CD4-positive, alpha-beta T cell (primary cell): Measurements from ENCODE around the gene PER3. TPM values are rescaled to one million over a fixed set of nuclear protein-coding genes. Genes with fewer than 3 reads are reported as not detected.

Source experiments
- ATAC-seq: fragments of 200-7000 bp; cut with Tn5 transposase; one replicate; pipeline ENCODE4 v1.10.0; 2022; ENCODE audit warnings: mild to moderate bottlenecking; ENCODE audit not compliant: poor library complexity
- CTCF ChIA-PET: fragments of 350-600 bp; sonication (Branson Sonifier 250); formaldehyde crosslinking; loops from one replicate; lab custom pipeline; 2021; ENCODE audit warnings: antibody characterized with exemption, inconsistent platforms; lab: Charles Lee
- POLR2A ChIA-PET: fragments of 350-600 bp; sonication (Branson Sonifier 250); formaldehyde crosslinking; loops from one replicate; lab custom pipeline; 2021; ENCODE audit warnings: antibody characterized with exemption, inconsistent platforms; lab: Charles Lee
- DNase-seq, 14 experiments: peaks; one replicate each; pipeline ENCODE4 v3.0.0-alpha.2; 2013 to 2020; ENCODE audit warnings: mixed read lengths in 2 of 14
- H3K27ac ChIP-seq, 2 donors: one replicate each; pipeline versions ENCODE4 v1.5.1 to v1.7.0; 2013; ENCODE audit warnings: low read length in 2 of 2, low read depth in 1 of 2, mild to moderate bottlenecking in 1 of 2
- H3K27me3 ChIP-seq, 2 experiments: 1 replicate in 1 of 2; 2 replicates in 1 of 2; pipeline versions ENCODE4 v1.6.1 to v1.7.0; 2013; ENCODE audit warnings: low read length in 2 of 2, control low read depth in 1 of 2, mild to moderate bottlenecking in 1 of 2, moderate library complexity in 1 of 2; ENCODE audit not compliant: insufficient read depth in 2 of 2, control insufficient read depth in 1 of 2
- H3K36me3 ChIP-seq: one replicate; pipeline ENCODE4 v1.6.1; 2013; ENCODE audit warnings: low read length, control low read depth; ENCODE audit not compliant: insufficient read depth
- H3K4me1 ChIP-seq: one replicate; pipeline ENCODE4 v1.6.1; 2013; ENCODE audit warnings: low read length, control low read depth; ENCODE audit not compliant: insufficient read depth
- H3K4me3 ChIP-seq: one replicate; pipeline ENCODE4 v1.5.1; 2013; ENCODE audit warnings: mild to moderate bottlenecking, low read length, moderate library complexity
- H3K9me3 ChIP-seq, 2 experiments: 1 replicate in 1 of 2; 2 replicates in 1 of 2; pipeline versions ENCODE4 v1.6.1 to v1.7.0; 2013; ENCODE audit warnings: low read length in 2 of 2, mild to moderate bottlenecking in 2 of 2, control low read depth in 1 of 2, moderate library complexity in 1 of 2; ENCODE audit not compliant: control insufficient read depth in 1 of 2, insufficient read depth in 1 of 2
- H3K27ac Mint-ChIP-seq: one replicate; pipeline ENCODE4 v1.8.0; 2020; ENCODE audit warnings: mixed read lengths
- H3K27me3 Mint-ChIP-seq: one replicate; pipeline ENCODE4 v1.8.0; 2021; ENCODE audit warnings: mixed read lengths
- H3K36me3 Mint-ChIP-seq: one replicate; pipeline ENCODE4 v1.8.0; 2021; ENCODE audit warnings: low read depth, mixed read lengths
- H3K4me1 Mint-ChIP-seq: one replicate; pipeline ENCODE4 v1.8.0; 2021; ENCODE audit warnings: low read depth, mixed read lengths
- H3K4me3 Mint-ChIP-seq: one replicate; pipeline ENCODE4 v1.8.0; 2020; ENCODE audit warnings: mild to moderate bottlenecking, mixed read lengths
- H3K9me3 Mint-ChIP-seq: one replicate; pipeline ENCODE4 v1.8.0; 2020; ENCODE audit warnings: mixed read lengths
- CTCF ChIP-seq: fragments of 200-600 bp; IDR thresholded peaks from one replicate; pipeline ENCODE4 v1.8.0; 2022; ENCODE audit warnings: antibody characterized with exemption, mild to moderate bottlenecking
- intact Hi-C, 2 experiments: fragments of 100-400 bp; cut with DNase I in 1 of 2; cut with micrococcal nuclease in 1 of 2; formaldehyde crosslinking; loops; one replicate each; pipeline versions ENCODE4 v1.15.1 to v1.9.0; 2023 to 2025; cut with DNase I, micrococcal nuclease
- total RNA-seq, 174 experiments: library from RNA in 2 of 174; stranded (reverse) in 2 of 174; gene quantifications; one replicate each; pipeline ENCODE4 v1.2.3 and lab custom pipeline; 2021 to 2026

Gene PER3
- total RNA-seq, 2 experiments from 2014 or later = 10.1 to 11.4 TPM

- Histone ChIP-seq H3K27me3 (no peaks in the 10 kb centered on the region), H3K36me3 (no peaks in the 10 kb centered on the region), H3K4me1 (no peaks in the 10 kb centered on the region), H3K9me3 (no peaks in the 10 kb centered on the region), H3K4me3 (no peak overlapping the region), H3K27ac (no peak overlapping the region)
- CTCF ChIA-PET = no interaction called here
- Mint-ChIP-seq H3K27ac (no peak overlapping the region), H3K4me3 (no peak overlapping the region), H3K36me3 (no peaks in the 10 kb centered on the region), H3K9me3 (no peaks in the 10 kb centered on the region), H3K4me1 (no peaks in the 10 kb centered on the region), H3K27me3 (peaks cover 8% of the 10 kb centered on the region)
- intact Hi-C loops = no loop called here
- DNase-seq (no peak), ATAC-seq (no peak)
- TF ChIP-seq CTCF = no peak
- POLR2A ChIA-PET = interaction anchor here (1.3 kb wide), 1 partner anchor 8 kb away, joined by 3 read pairs; no protein-coding TSS in a partner anchor
These were observed 23.8 kb upstream of the PER3 start for GRCh38 chr1:7760245-7760644.

- Histone ChIP-seq H3K36me3 (no peaks in the 10 kb centered on the region), H3K9me3 (no peaks in the 10 kb centered on the region), H3K4me3 (no peak overlapping the region), H3K4me1 (no peaks in the 10 kb centered on the region), H3K27me3 (no peaks in the 10 kb centered on the region), H3K27ac (no peak overlapping the region)
- no peaks in the 10 kb centered on the region for H3K36me3 Mint-ChIP-seq
- H3K4me3 Mint-ChIP-seq = no peak overlapping the region
- ChIA-PET CTCF (no interaction called here), POLR2A (interaction anchor here (1.3 kb wide), 1 partner anchor 9 kb away, joined by 3 read pairs; no protein-coding TSS in a partner anchor)
- ATAC-seq (no peak), DNase-seq (no peak)
- no peak overlapping the region for H3K27ac Mint-ChIP-seq
- no peak for TF ChIP-seq CTCF
- intact Hi-C loops = no loop called here
- no peaks in the 10 kb centered on the region for H3K9me3 Mint-ChIP-seq
- H3K4me1 Mint-ChIP-seq = no peaks in the 10 kb centered on the region
- H3K27me3 Mint-ChIP-seq = peaks cover 5% of the 10 kb centered on the region
These were observed 23.0 kb upstream of the PER3 start for GRCh38 chr1:7761103-7761502.

GRCh38 chr1:7767176-7767575, 16.9 kb upstream of the PER3 start:
- intact Hi-C loops = no loop called here

More at GRCh38 chr1:7767176-7767575, 16.9 kb upstream of the PER3 start:
- H3K4me3 Mint-ChIP-seq = no peak overlapping the region
- peaks cover 18% of the 10 kb centered on the region for H3K4me1 Mint-ChIP-seq
- peaks cover 13% of the 10 kb centered on the region for H3K4me1 ChIP-seq
- CTCF ChIA-PET = interaction anchor here (0.9 kb wide), 1 partner anchor 14 kb away, joined by 3 read pairs; no protein-coding TSS in a partner anchor
- no peak for TF ChIP-seq CTCF
- H3K27me3 Mint-ChIP-seq = peaks cover 10% of the 10 kb centered on the region
- no peaks in the 10 kb centered on the region for H3K27me3 ChIP-seq
- peaks cover 10% of the 10 kb centered on the region for H3K36me3 Mint-ChIP-seq
- DNase-seq (no peak), ATAC-seq (no peak)
- no peaks in the 10 kb centered on the region for H3K9me3 ChIP-seq
- no peak overlapping the region for H3K4me3 ChIP-seq
- no peak overlapping the region for H3K27ac Mint-ChIP-seq
- no peaks in the 10 kb centered on the region for H3K36me3 ChIP-seq
- POLR2A ChIA-PET = no interaction called here
- H3K27ac ChIP-seq = no peak overlapping the region
- H3K9me3 Mint-ChIP-seq = no peaks in the 10 kb centered on the region
